ENCODE results near the gene ZP1. TPM values are rescaled to one million over a fixed set of nuclear protein-coding genes. Genes with fewer than 3 reads are reported as not detected.

ZP1 gene
- total RNA-seq, 1 experiment from 2014 or later, result not detected

DNA sequence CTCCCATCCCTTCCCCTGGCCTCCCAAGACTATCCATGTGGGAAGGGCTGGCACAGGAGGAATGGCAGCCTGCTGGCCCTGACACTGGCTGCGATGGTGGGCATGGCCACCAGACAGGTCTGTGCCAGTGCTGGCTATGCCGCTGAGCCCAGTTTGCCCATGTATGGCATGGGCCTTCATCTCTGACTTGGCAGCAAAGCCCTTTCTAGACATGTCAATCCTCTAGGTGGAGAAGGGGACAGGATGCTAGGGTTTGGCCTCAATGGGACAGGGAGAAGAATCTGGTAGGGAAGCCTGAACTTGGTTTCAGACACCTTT lies 8.8 kb downstream of the ZP1 start:
- H3K36me3 ChIP-seq (ENCODE audit: insufficient read depth, low read length, poor library complexity, severe bottlenecking), result no peaks in the 10 kb centered on the region
- intact Hi-C loops (cut with micrococcal nuclease; ENCODE audit: unreplicated experiment), result no loop called here
- TF ChIP-seq, protein P1, sequence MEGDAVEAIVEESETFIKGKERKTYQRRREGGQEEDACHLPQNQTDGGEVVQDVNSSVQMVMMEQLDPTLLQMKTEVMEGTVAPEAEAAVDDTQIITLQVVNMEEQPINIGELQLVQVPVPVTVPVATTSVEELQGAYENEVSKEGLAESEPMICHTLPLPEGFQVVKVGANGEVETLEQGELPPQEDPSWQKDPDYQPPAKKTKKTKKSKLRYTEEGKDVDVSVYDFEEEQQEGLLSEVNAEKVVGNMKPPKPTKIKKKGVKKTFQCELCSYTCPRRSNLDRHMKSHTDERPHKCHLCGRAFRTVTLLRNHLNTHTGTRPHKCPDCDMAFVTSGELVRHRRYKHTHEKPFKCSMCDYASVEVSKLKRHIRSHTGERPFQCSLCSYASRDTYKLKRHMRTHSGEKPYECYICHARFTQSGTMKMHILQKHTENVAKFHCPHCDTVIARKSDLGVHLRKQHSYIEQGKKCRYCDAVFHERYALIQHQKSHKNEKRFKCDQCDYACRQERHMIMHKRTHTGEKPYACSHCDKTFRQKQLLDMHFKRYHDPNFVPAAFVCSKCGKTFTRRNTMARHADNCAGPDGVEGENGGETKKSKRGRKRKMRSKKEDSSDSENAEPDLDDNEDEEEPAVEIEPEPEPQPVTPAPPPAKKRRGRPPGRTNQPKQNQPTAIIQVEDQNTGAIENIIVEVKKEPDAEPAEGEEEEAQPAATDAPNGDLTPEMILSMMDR (conservative IDR thresholded peaks at IDR 0.05; ENCODE audit: low read depth, low read length), result no peak
- TF ChIP-seq EZH2 (IDR thresholded peaks at IDR 0.05; ENCODE audit: borderline replicate concordance, low read depth, low read length, poor library complexity, severe bottlenecking), result no peak
- no peaks in the 10 kb centered on the region for H3K27me3 ChIP-seq (replicated peaks; ENCODE audit: insufficient read depth, low read depth, low read length, poor library complexity)
- no peak overlapping the region for H3K27ac ChIP-seq (ENCODE audit: low read depth, low read length, poor library complexity, severe bottlenecking)
- BruUV-seq (replicated peaks), result no TSS peak
- no peak overlapping the region for H3K4me3 ChIP-seq (ENCODE audit: low read depth, low read length, poor library complexity, severe bottlenecking)
- DNase-seq (ENCODE audit: low spot score), result no peak
- ChIA-PET POLR2A (ENCODE audit: low non-redundant PET) (no interaction called here), CTCF (no interaction called here)
- H3K9me3 ChIP-seq (ENCODE audit: low read depth, low read length, poor library complexity, severe bottlenecking), result no peaks in the 10 kb centered on the region
- H3K4me1 ChIP-seq (ENCODE audit: insufficient read depth, low read length, poor library complexity, severe bottlenecking), result no peaks in the 10 kb centered on the region

DNA sequence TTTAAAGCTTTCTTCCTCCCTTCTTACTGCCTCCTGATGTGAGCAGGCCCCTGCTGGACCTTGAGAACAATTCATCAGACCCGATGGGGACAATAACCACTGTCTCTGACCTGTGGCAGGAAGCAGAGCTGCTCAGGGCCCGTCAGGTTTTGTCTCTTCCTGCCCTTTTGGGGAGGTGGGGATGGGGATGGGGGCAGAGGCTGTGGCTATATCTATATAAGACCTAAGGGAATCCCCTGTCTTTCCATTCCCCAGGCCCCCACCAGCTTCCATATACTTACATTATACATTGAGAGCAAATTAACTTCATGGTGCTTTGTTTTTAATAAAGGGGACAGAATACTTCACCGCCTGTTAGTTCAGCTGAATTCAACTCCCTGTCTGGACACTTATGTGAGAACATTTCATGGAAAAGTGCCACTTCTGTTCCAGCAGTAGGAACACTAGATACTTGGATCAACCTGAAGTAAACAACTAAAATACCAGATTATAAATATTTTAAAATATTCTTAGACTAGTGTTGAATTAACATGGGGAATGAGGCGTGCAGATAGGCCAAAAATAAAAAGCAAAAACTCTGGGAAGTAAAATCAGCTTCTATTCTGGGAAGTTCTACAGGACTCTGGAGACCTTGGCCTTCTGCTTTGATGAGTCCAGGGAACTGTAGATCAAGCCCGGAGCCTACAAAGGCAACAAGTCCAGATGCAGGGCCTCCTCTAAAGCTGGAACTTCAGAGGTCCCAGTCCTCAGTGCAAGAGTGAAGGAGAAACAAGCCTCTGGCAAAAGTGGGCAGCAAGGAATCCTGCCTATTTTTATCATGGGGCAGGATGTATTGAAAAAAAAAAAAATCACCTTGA lies 11.1 kb downstream of the ZP1 start:
- no peaks in the 10 kb centered on the region for H3K27me3 ChIP-seq (replicated peaks; ENCODE audit: insufficient read depth, low read depth, low read length, poor library complexity)
- DNase-seq (ENCODE audit: low spot score), result no peak
- no TSS peak for BruUV-seq (replicated peaks)
- TF ChIP-seq, protein P1 (conservative IDR thresholded peaks at IDR 0.05; ENCODE audit: low read depth, low read length), result no peak
- no peak for TF ChIP-seq EZH2 (IDR thresholded peaks at IDR 0.05; ENCODE audit: borderline replicate concordance, low read depth, low read length, poor library complexity, severe bottlenecking)
- no peak overlapping the region for H3K27ac ChIP-seq (ENCODE audit: low read depth, low read length, poor library complexity, severe bottlenecking)
- no peak overlapping the region for H3K4me3 ChIP-seq (ENCODE audit: low read depth, low read length, poor library complexity, severe bottlenecking)
- CTCF ChIA-PET, result no interaction called here
- H3K36me3 ChIP-seq (ENCODE audit: insufficient read depth, low read length, poor library complexity, severe bottlenecking), result no peaks in the 10 kb centered on the region
- POLR2A ChIA-PET (ENCODE audit: low non-redundant PET), result no interaction called here
- no peaks in the 10 kb centered on the region for H3K9me3 ChIP-seq (ENCODE audit: low read depth, low read length, poor library complexity, severe bottlenecking)
- intact Hi-C loops (cut with micrococcal nuclease; ENCODE audit: unreplicated experiment), result no loop called here
- H3K4me1 ChIP-seq (ENCODE audit: insufficient read depth, low read length, poor library complexity, severe bottlenecking), result no peaks in the 10 kb centered on the region

DNA sequence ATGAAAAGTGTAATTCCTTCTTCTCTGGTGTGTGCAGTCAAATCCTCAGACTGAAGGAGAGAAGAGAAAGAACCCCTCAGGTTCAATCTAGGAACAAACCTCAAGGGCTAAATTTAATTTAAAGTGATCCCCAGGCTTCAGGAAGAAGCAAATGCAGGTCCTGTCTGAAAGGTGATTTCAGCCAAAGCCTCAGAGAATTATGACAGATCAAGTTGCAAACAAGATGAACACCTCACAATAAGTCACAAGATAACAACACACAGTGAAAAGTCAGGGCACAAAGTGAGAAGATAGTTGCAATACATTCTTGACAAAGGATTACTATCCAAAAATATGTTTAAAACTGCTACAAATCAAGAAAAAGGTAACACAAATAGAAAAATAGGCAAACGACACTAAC lies 11.8 kb downstream of the ZP1 start:
- intact Hi-C loops (cut with micrococcal nuclease; ENCODE audit: unreplicated experiment), result no loop called here
- CTCF ChIA-PET, result no interaction called here
- no peaks in the 10 kb centered on the region for H3K27me3 ChIP-seq (replicated peaks; ENCODE audit: insufficient read depth, low read depth, low read length, poor library complexity)
- DNase-seq (ENCODE audit: low spot score), result no peak
- H3K4me3 ChIP-seq (ENCODE audit: low read depth, low read length, poor library complexity, severe bottlenecking), result no peak overlapping the region
- no peaks in the 10 kb centered on the region for H3K4me1 ChIP-seq (ENCODE audit: insufficient read depth, low read length, poor library complexity, severe bottlenecking)
- no peak for TF ChIP-seq EZH2 (IDR thresholded peaks at IDR 0.05; ENCODE audit: borderline replicate concordance, low read depth, low read length, poor library complexity, severe bottlenecking)
- TF ChIP-seq, protein P1 (conservative IDR thresholded peaks at IDR 0.05; ENCODE audit: low read depth, low read length), result no peak
- no peaks in the 10 kb centered on the region for H3K9me3 ChIP-seq (ENCODE audit: low read depth, low read length, poor library complexity, severe bottlenecking)
- BruUV-seq (replicated peaks), result no TSS peak
- no peak overlapping the region for H3K27ac ChIP-seq (ENCODE audit: low read depth, low read length, poor library complexity, severe bottlenecking)
- POLR2A ChIA-PET (ENCODE audit: low non-redundant PET), result no interaction called here
- H3K36me3 ChIP-seq (ENCODE audit: insufficient read depth, low read length, poor library complexity, severe bottlenecking), result no peaks in the 10 kb centered on the region

All from A673 (cell line).